SIG-M5 treated with dmso at 0.1 percent for 504 hours (cell line): Measurements from ENCODE around the gene IER3.

Experiments used
- DNase-seq: peaks from one replicate; lab custom pipeline; 2025; ENCODE audit not compliant: unreplicated experiment; lab: John Stamatoyannopoulos, UW

The IER3 gene

GRCh38 chr6:30749554-30750378 lies 5.4 kb upstream of the IER3 start:
- DNase-seq = no peak

GRCh38 chr6:30748851-30749540 lies 4.6 kb upstream of the IER3 start:
- DNase-seq = no peak

GRCh38 chr6:30747902-30748769 lies 3.8 kb upstream of the IER3 start:
- no peak for DNase-seq

- DNase-seq = no peak
Measured at GRCh38 chr6:30747300-30747687, 2.9 kb upstream of the IER3 start.

GRCh38 chr6:30743099-30744053 lies 971 bp downstream of the IER3 start:
- DNase-seq = no peak

GRCh38 chr6:30742316-30743098 lies 1.8 kb downstream of the IER3 start, which contains the start of gene FLOT1:
FLOT1 (minus strand) TSS chr6:30742687; CDS start chr6:30742189, 498 bp downstream.
- peak; percentile 94 for DNase-seq

GRCh38 chr6:30741789-30742315 lies 2.5 kb downstream of the IER3 start:
- no peak for DNase-seq

- no peak for DNase-seq
Measured at GRCh38 chr6:30741063-30741779, 3.1 kb downstream of the IER3 start.

- no peak for DNase-seq
Measured at GRCh38 chr6:30740540-30740870, 3.8 kb downstream of the IER3 start.

GRCh38 chr6:30738532-30738931 lies 5.8 kb downstream of the IER3 start:
- no peak for DNase-seq

- no peak for DNase-seq
Measured at GRCh38 chr6:30735668-30736314, 8.6 kb downstream of the IER3 start.

- no peak for DNase-seq
Measured at GRCh38 chr6:30732237-30732943, 12.0 kb downstream of the IER3 start.

GRCh38 chr6:30730601-30731435 lies 13.5 kb downstream of the IER3 start:
- DNase-seq = peak; percentile 29

- no peak for DNase-seq
Measured at GRCh38 chr6:30727920-30728553, 16.3 kb downstream of the IER3 start.

- DNase-seq = no peak
Measured at GRCh38 chr6:30726506-30727413, 17.6 kb downstream of the IER3 start.
